ENCODE measurements around the gene PLSCR4.
"Not testable (repeated sequence)": the region's sequence is repeated elsewhere in the genome, so short reads cannot be mapped to it uniquely, and the experiment has no call there.

Gene PLSCR4

GRCh38 chr3:146227486-146227885 is 23.4 kb downstream of the PLSCR4 start:
- POLR2A ChIA-PET (ENCODE audit: low non-redundant PET) = no interaction called here
- no peak for TF ChIP-seq CTCF (conservative IDR thresholded peaks at IDR 0.05; ENCODE audit: low read depth)
- CTCF ChIA-PET = interaction anchor here (0.6 to 0.9 kb wide), 3 partner anchors 89 to 367 kb away, joined by 3 to 4 read pairs (median 3); no protein-coding TSS in a partner anchor
- no peak for DNase-seq (ENCODE audit: low spot score)
- no peak overlapping the region for H3K27ac ChIP-seq

GRCh38 chr3:146226881-146227280 is 24.0 kb downstream of the PLSCR4 start:
- H3K27ac ChIP-seq = no peak overlapping the region
- CTCF ChIA-PET = interaction anchor here (0.6 to 0.9 kb wide), 3 partner anchors 89 to 368 kb away, joined by 3 to 4 read pairs (median 3); no protein-coding TSS in a partner anchor
- DNase-seq (ENCODE audit: low spot score) = no peak
- TF ChIP-seq CTCF (conservative IDR thresholded peaks at IDR 0.05; ENCODE audit: low read depth) = no peak
- POLR2A ChIA-PET (ENCODE audit: low non-redundant PET) = interaction anchor here (0.6 kb wide), 1 partner anchor 373 kb away, joined by 4 read pairs; no protein-coding TSS in a partner anchor

- CTCF ChIA-PET; POLR2A ChIA-PET (ENCODE audit: low non-redundant PET): not testable (repeated sequence)
These were observed 25.4 kb downstream of the PLSCR4 start for GRCh38 chr3:146225458-146225857.

GRCh38 chr3:146223401-146224373 is 27.2 kb downstream of the PLSCR4 start:
- no peak for DNase-seq (ENCODE audit: low spot score)
- POLR2A ChIA-PET (ENCODE audit: low non-redundant PET) = no interaction called here
- H3K27ac ChIP-seq = no peak overlapping the region
- CTCF ChIA-PET = no interaction called here
- no peak for TF ChIP-seq CTCF (conservative IDR thresholded peaks at IDR 0.05; ENCODE audit: low read depth)

More at GRCh38 chr3:146225458-146225857, 25.4 kb downstream of the PLSCR4 start:
- not testable (repeated sequence) for DNase-seq (ENCODE audit: low spot score); H3K27ac ChIP-seq

- peak; percentile 3 for DNase-seq (ENCODE audit: low spot score)
- ChIA-PET CTCF (no interaction called here), POLR2A (ENCODE audit: low non-redundant PET) (no interaction called here)
- no peak overlapping the region for H3K27ac ChIP-seq
- no peak for TF ChIP-seq CTCF (conservative IDR thresholded peaks at IDR 0.05; ENCODE audit: low read depth)
These were observed 28.5 kb downstream of the PLSCR4 start for GRCh38 chr3:146222204-146223046.

- TF ChIP-seq CTCF (conservative IDR thresholded peaks at IDR 0.05; ENCODE audit: low read depth) = no peak
- no peak for DNase-seq (ENCODE audit: low spot score)
- POLR2A ChIA-PET (ENCODE audit: low non-redundant PET) = no interaction called here
- CTCF ChIA-PET = interaction anchor here (1.8 kb wide), 1 partner anchor 356 kb away, joined by 7 read pairs; no protein-coding TSS in a partner anchor
- no peak overlapping the region for H3K27ac ChIP-seq
These were observed 29.6 kb downstream of the PLSCR4 start for GRCh38 chr3:146221276-146221675.
